Measurements from ENCODE around the gene ARHGEF1. TPM values are rescaled to one million over a fixed set of nuclear protein-coding genes. Genes with fewer than 3 reads are reported as not detected.

Gene ARHGEF1
- total RNA-seq, 1 donor from 2014 or later: 593 TPM

- intact Hi-C loops (cut with micrococcal nuclease): no loop called here
Measured at GRCh38 chr19:41945135-41945766, 62.3 kb downstream of the ARHGEF1 start.

GRCh38 chr19:41947091-41947490 is 64.1 kb downstream of the ARHGEF1 start:
- intact Hi-C loops (cut with micrococcal nuclease): no loop called here

- intact Hi-C loops (cut with micrococcal nuclease): loop anchor here (1.0 kb wide), 1 partner anchor 78 kb away; no protein-coding TSS in a partner anchor
Measured at GRCh38 chr19:41951686-41952172, 68.7 kb downstream of the ARHGEF1 start.

DNA sequence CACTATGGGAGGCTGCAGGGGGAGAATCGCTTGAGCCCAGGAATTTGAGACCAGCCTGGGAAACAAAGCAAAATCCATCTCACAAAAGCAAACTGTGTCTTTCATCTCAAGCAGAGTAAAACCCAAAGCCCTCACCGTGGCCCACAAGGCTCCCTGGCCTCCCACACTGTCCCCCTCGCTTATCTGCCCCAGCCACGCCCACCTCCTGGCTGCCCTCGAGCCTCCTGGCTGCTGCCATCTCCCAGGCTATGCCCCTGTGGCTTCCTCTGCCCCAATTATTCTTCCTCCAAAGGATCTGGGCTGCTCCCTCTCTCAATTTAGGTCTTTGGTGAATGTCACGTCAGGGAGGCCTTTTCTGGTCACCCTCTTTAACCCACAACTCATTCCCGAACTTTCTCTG is 72.5 kb downstream of the ARHGEF1 start:
- intact Hi-C loops (cut with micrococcal nuclease): no loop called here

- intact Hi-C loops (cut with micrococcal nuclease): no loop called here
Measured at GRCh38 chr19:41956621-41957020, 73.6 kb downstream of the ARHGEF1 start.

Other genes starting within 250 kb of the ARHGEF1 start
- not detected in 2 replicates for gene CEACAM7, start 194.9 kb upstream of the ARHGEF1 start, total RNA-seq
- not detected in 2 replicates for gene CEACAM5, start 174.6 kb upstream of the ARHGEF1 start, total RNA-seq
- not detected in 2 replicates for gene CEACAM6, start 127.7 kb upstream of the ARHGEF1 start, total RNA-seq
- not detected in 2 replicates for gene CEACAM3, start 86.6 kb upstream of the ARHGEF1 start, total RNA-seq
- not detected in 2 replicates for gene LYPD4, start 38.5 kb upstream of the ARHGEF1 start, total RNA-seq
- gene DMRTC2, start 38.1 kb upstream of the ARHGEF1 start, total RNA-seq: not detected in 2 replicates
- gene RPS19, start 22.9 kb upstream of the ARHGEF1 start, total RNA-seq: 2,743 and 2,797 TPM in 2 replicates
- 1.7 TPM in 2 replicates for gene CD79A, start 5.9 kb upstream of the ARHGEF1 start, total RNA-seq
- 1.7 and 1.8 TPM in 2 replicates for gene ERFL, start 45.3 kb downstream of the ARHGEF1 start, total RNA-seq
- 63.6 and 67.5 TPM in 2 replicates for gene RABAC1, start 76.1 kb downstream of the ARHGEF1 start, total RNA-seq
- gene ATP1A3, start 111.0 kb downstream of the ARHGEF1 start, total RNA-seq: 2.3 and 2.5 TPM in 2 replicates
- gene GRIK5, start 187.0 kb downstream of the ARHGEF1 start, total RNA-seq: 2.0 and 2.9 TPM in 2 replicates
- gene ZNF574, start 193.0 kb downstream of the ARHGEF1 start, total RNA-seq: 14.2 and 14.6 TPM in 2 replicates
- gene POU2F2, start 249.3 kb downstream of the ARHGEF1 start, total RNA-seq: 25.6 and 28.1 TPM in 2 replicates

Data from T-helper 2 cell treated with Interferon-gamma antibody and Interleukin-4, amounts not matched to agents 100 ng/mL and 5 ng/mL, for 36 hours (primary cell).